BE2C (cell line): ENCODE data around the gene COL18A1.

Source experiments
- DNase-seq: peaks from one replicate; pipeline ENCODE4 v3.0.0-alpha.2; 2020
- H3K27me3 ChIP-seq: fragments of 250-450 bp; sonication (Bioruptor Pico); 2 replicates; pipeline ENCODE4 v1.5.1; 2020; ENCODE audit warnings: mild to moderate bottlenecking
- H3K36me3 ChIP-seq: fragments of 250-450 bp; sonication (Bioruptor Pico); 2 replicates; pipeline ENCODE4 v1.5.1; 2020; ENCODE audit warnings: mild to moderate bottlenecking
- H3K4me1 ChIP-seq: fragments of 250-450 bp; sonication (Bioruptor Pico); 2 replicates; pipeline ENCODE4 v1.5.1; 2020
- H3K4me3 ChIP-seq: 2 replicates; pipeline ENCODE4 v1.5.1; 2011; ENCODE audit warnings: low read depth, low read length
- H3K9me3 ChIP-seq: fragments of 250-450 bp; sonication (Bioruptor Pico); 2 replicates; pipeline ENCODE4 v1.5.1; 2020
- TF ChIP-seq, protein P1 (sequence below): IDR thresholded peaks from 2 replicates; pipeline ENCODE4 v1.5.1; 2012; ENCODE audit warnings: mild to moderate bottlenecking, low read depth, low read length

Gene COL18A1

DNA sequence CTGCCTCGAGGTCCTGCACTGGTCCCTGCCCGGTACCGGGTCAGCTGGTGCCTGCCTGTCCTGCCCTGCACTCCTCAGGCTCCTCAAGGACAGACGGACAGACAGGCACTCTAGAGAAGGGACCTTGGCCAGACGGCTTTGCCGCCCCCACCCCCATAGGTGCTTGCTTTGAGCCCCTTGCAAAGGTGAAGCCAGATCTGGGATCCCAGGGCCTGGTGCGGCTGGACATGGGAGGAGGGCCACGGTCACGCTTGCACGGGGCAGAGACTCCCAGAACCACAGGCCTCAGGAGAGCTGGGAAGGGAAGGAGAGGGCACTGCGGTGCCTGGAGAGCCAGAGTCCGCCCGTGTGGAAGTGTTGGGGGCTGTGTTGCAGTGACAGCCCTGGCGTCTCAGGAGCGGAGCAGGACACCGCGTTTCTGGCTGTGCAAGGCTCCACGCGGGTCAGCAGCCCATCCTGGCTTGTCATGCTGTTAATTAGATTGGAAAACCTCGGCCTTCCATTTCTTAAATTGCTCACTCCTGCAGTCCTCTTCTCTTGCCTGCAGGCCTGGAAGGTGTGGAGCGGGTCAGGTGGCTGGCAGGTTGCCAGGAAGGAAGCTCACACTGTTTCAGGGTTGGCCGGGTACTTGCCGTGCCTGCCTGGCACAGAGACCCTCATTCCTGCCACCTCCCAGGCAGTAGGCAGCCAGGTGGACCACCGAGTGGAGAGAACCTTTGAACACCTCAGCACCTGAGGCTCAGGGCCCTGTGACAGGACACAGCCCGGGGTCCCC, 16.3 kb downstream of the COL18A1 start:
- no peaks in the 10 kb centered on the region for H3K9me3 ChIP-seq
- no peaks in the 10 kb centered on the region for H3K27me3 ChIP-seq
- no peaks in the 10 kb centered on the region for H3K36me3 ChIP-seq
- TF ChIP-seq, protein P1, sequence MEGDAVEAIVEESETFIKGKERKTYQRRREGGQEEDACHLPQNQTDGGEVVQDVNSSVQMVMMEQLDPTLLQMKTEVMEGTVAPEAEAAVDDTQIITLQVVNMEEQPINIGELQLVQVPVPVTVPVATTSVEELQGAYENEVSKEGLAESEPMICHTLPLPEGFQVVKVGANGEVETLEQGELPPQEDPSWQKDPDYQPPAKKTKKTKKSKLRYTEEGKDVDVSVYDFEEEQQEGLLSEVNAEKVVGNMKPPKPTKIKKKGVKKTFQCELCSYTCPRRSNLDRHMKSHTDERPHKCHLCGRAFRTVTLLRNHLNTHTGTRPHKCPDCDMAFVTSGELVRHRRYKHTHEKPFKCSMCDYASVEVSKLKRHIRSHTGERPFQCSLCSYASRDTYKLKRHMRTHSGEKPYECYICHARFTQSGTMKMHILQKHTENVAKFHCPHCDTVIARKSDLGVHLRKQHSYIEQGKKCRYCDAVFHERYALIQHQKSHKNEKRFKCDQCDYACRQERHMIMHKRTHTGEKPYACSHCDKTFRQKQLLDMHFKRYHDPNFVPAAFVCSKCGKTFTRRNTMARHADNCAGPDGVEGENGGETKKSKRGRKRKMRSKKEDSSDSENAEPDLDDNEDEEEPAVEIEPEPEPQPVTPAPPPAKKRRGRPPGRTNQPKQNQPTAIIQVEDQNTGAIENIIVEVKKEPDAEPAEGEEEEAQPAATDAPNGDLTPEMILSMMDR = no peak
- no peak for DNase-seq
- peaks cover 7% of the 10 kb centered on the region for H3K4me1 ChIP-seq
- no peak overlapping the region for H3K4me3 ChIP-seq

DNA sequence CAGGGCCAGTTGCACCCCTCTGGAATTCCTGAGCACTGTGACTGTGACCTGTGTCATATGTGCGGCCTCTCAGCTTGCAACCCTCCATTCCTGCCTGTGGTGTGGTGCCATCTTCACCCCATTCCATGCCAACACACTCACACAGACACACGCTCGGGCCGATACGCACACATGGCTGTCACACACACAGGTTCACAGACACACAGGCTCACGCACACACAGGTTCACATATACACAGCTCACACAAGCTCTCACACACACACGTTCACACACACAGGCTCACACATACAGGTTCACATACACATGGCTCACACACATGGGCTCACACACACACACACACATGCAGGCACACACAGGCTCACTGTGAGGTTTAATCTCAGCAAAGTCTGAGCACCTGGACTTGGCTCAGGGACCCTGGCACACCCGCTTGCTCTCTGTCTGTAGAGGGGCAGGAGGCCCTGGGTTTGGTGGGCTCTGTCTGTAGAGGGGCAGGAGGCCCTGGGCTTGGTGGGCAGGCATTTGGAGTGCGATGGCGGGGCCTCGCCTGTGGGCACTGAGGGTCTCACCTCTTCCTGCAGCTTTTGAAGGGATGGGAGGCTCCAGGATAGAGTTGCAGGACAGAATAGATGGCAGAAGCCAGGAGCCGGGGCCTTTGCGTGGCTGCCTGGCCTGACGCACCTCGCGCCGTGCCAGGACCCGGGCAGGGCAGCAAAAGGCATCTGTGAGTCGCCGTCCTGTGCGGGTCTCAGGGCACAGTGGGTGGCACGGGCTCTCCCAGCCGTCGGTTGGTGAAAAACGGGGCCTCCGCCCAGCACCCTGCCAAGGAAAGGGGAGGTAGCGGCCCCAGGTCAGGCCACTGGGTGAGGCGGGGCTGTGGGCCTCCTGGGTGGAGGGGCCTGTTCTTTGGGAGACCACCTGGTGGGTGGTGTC, 17.1 kb downstream of the COL18A1 start:
- Histone ChIP-seq H3K9me3 (no peaks in the 10 kb centered on the region), H3K36me3 (no peaks in the 10 kb centered on the region), H3K4me1 (peaks cover 7% of the 10 kb centered on the region), H3K27me3 (no peaks in the 10 kb centered on the region), H3K4me3 (no peak overlapping the region)
- no peak for DNase-seq
- TF ChIP-seq, protein P1 = no peak

DNA sequence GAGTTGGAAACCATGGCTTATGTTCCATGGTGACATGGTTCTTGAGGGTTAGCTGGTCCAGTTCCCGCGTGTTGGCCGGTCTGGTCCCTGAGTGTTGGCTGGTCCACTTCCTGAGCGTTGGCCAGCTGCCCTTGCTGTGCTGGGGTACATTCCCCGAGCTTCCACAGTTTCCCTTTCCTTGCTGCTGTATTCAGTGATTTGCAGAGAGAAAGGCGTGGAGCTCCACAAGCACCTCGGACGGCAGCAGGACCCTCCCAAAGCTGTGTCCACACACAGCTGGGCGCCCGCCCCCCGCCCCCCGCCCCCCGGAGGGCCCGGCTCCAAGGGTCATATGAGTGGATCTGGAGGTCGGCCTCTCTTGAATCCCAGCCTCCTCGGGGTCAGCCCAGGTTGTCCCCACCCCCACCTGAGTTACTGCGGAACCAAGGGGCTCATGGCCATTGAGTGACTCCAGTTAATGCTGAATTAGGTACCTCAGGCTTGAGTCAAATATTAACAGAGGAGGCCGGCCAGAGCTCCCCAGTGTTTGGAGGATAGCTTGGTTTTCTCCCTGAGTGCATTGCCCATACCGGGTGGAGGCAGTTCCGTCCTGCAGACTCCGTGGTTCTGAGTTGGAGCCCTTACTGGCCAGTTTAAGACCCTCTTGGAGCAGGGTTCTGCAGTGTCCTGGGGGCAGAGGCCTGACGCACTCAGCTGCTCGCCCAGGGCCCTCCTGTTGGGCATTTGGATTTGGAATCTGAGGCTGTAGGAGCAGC, 18.4 kb downstream of the COL18A1 start:
- H3K27me3 ChIP-seq = no peaks in the 10 kb centered on the region
- peaks cover 7% of the 10 kb centered on the region for H3K4me1 ChIP-seq
- TF ChIP-seq, protein P1 = no peak

DNA sequence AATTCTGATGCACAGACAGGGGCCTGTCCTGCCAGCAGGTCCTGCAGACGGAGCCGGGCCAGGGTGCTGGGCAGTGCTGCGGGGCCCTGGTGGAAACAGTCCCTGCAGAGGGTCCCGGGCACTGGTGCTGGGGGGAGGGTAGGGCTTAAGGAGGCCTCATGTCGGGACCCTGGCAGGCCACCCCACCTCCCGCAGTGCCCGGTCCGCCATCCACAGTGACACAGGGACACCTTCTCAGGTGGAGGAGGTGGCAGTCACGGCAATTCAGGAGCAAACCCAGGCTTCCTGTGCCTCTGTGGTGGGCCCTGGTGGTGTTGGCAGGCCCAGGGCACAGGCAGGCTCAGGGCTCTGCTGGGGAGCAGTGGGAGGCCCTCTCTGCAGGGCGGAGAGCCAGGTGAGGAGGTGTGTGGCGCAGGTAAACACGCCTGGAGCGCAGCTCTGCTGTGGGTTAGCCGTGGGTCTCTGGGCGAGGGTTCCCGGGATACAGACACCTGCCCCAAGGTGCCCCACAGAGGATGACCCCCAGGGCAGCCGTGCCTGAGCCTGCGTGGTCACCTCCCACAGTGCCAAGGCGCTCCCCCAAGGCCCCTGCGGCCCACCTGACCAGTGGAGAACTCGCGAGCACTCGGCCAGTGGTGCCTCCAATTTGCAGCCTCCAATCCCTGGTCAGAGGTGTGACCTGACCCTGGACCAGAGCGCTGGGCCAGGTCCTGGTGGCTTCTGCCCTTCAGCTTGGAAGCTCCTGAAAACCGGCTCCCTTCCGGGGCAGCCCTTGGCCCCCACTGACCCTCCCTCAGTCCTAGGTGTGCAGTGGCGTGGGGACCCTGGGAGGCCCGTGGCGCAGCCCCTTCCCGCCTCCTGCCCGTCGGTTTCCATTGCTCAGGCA, 19.2 kb downstream of the COL18A1 start:
- H3K27me3 ChIP-seq = no peaks in the 10 kb centered on the region
- no peaks in the 10 kb centered on the region for H3K36me3 ChIP-seq
- H3K4me1 ChIP-seq = peaks cover 7% of the 10 kb centered on the region
- no peak for DNase-seq
- TF ChIP-seq, protein P1 = no peak
- no peak overlapping the region for H3K4me3 ChIP-seq
- H3K9me3 ChIP-seq = no peaks in the 10 kb centered on the region

More for the DNA sequence above, 18.4 kb downstream of the COL18A1 start:
- DNase-seq = no peak
- H3K4me3 ChIP-seq = no peak overlapping the region
- no peaks in the 10 kb centered on the region for H3K36me3 ChIP-seq
- H3K9me3 ChIP-seq = no peaks in the 10 kb centered on the region
